Tongue (tissue), 2 donors: Measurements from ENCODE around the gene RAP1GAP. TPM values are rescaled to one million over a fixed set of nuclear protein-coding genes. Genes with fewer than 3 reads are reported as not detected.
A peak's percentile ranks its signal among the peaks of the same experiment; 100 is the strongest.
"Not testable (repeated sequence)": the region's sequence is repeated elsewhere in the genome, so short reads cannot be mapped to it uniquely, and the experiment has no call there.

Source experiments
- DNase-seq: peaks from one replicate; pipeline ENCODE4 v3.0.0-alpha.2; 2015
- total RNA-seq: library from RNA; depleted of rRNA; stranded (reverse); fragments of >200 nt; gene quantifications from one replicate; pipeline ENCODE4 v1.2.3, GENCODE V29; 2014

The RAP1GAP gene
- total RNA-seq, 1 donor from 2014 or later: 2.7 TPM

DNA sequence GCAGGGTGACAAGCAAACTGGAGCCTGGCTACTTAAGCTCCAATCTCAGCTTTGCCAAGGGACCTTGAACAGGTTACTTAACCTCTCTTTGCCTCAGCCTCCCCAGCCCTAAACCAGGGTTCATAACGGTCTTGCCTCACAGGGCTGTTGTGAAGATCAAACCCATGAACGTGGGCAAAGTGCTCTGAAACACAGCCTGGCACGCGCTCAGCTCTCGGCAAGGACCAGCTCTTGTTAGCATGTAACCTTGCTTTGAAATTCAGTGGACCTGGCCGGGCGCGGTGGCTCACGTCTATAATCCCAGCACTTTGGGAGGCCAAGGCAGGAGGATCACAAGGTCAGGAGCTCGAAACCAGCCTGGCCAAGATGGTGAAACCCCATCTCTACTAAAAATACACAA, 24.8 kb downstream of the RAP1GAP start:
- DNase-seq: no peak

DNA sequence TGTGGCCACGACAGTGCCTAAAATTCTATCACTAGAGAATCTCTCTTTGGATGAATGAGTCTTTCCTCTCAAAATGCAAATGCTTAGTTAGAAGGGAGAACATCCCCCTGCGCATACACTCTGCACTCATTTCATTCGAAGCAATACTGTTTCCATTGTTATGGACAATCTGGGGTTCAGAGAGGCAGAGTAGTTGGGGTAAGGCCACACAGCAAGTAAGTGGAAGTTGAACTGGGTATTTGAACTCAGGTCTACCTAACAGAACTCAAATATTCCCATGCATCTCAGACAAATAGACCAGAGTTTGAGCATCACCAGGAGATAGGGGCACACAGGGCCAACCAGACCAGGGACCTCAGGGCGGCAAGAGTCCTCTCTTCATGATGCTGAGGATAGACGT, 25.5 kb downstream of the RAP1GAP start:
- DNase-seq: no peak

DNA sequence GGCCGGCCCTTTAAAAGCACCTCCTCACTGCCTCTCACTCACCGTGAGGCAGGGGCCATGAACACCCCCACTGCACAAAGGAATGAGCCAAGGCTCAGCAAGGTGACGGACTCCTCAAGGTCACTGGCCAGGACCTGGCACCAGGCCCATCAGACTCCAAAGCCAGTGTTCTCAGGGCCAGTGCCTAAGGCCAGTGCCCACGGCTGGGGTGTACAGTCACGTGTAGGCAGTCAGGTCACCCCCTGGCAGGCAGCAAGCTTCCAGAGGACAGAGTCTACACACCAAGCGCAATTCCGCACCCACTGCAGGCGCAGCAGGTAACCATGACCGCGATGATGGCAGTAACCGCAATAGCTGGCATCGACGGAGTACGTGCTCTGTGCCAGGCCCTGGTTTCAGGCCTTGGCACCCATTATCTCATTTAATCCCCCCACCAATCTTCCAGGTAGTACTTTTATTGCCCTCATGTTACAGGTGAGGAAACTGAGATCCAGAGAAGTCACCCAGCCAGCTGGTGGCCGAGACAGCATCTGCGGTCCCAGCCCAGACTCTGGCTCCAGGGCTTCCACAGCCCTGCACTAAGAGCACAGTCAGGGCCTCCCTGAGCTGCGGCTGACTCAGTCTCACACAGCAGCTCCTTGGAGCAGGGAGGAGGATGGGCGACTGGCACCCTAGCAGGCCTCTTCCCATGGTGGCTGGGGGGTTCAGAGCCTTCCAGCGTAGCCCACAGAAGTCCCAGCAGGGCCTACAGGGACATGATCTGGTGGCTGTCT, 27.0 kb downstream of the RAP1GAP start:
- no peak for DNase-seq

DNA sequence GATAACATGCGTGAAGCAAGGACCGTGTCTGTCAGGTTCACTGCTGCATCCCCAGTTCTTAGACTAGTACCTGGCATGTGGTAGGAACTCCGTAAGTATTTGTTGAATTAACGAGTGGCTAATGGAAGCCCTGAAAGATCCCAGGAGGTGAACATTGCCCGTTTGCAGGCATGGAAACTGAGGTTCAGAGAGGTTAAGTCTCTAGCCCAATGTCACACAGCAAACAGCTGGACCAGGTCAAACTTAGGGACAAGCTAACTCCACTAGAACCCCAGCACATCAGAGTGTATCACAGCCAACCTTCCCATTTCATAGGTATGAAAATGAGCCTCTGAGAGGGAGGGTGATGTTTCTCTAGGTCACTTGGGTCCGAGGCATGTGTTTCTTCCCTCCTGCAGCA, 27.6 kb downstream of the RAP1GAP start:
- no peak for DNase-seq

DNA sequence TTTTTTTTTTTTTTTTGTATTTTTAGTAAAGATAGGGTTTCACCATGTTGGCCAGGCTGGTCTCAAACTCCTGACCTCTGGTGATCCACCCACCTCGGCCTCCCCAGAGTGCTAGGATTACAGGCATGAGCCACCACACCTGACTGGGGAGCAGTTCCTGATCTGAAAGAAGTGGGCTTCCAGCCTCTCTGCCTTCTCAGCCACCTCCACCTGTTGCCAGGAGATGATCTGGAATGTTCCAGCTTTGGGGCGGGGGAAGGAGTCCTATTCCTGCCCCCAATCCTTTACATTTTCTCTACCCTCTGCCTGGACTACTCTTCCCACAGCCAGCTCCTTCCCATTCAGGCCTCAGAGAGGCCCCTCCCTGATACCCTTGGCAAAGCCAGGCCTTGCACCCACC, 28.1 kb downstream of the RAP1GAP start:
- no peak for DNase-seq

DNA sequence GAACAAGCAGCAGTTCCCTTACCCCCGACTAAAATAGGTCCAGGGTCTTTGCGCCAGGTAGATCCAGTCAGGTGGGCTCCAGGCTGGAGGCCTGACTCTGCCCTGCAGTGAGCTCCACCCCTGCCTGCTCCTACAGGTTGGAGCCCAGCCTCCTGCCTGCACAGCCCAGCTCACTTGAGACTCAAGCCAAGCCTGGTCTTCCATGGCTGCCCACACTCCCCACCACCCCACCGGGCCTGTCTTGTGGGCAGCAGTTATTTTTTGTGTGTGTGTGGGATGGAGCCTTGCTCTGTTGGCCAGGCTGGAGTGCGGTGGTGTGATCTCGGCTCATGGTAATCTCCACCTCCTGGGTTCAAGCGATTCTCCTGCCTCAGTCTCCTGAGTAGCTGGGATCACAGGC, 28.5 kb downstream of the RAP1GAP start:
- DNase-seq: no peak

DNA sequence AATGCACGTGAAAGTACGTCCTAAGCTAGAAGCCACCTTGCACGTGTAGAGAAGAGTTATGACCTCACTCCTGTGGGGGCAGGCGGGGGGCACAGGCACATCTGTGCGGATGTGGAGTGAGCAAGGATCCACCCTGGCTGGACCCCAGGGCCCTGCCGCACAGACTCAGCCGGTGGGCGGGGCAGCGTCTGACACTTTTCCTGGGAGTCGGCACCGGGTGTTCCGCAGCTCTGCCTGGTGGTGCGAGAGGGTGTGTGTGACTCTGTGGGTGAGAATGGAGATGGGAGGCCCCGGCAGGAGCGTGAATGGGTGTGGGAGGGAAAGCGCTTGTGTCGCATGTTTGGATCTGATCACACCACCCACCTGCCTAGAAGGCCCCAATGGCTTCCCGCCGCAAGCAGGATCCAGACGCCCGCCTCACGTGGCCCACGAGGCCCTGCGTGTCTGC, 29.5 kb downstream of the RAP1GAP start:
- peak; percentile 47 for DNase-seq

DNA sequence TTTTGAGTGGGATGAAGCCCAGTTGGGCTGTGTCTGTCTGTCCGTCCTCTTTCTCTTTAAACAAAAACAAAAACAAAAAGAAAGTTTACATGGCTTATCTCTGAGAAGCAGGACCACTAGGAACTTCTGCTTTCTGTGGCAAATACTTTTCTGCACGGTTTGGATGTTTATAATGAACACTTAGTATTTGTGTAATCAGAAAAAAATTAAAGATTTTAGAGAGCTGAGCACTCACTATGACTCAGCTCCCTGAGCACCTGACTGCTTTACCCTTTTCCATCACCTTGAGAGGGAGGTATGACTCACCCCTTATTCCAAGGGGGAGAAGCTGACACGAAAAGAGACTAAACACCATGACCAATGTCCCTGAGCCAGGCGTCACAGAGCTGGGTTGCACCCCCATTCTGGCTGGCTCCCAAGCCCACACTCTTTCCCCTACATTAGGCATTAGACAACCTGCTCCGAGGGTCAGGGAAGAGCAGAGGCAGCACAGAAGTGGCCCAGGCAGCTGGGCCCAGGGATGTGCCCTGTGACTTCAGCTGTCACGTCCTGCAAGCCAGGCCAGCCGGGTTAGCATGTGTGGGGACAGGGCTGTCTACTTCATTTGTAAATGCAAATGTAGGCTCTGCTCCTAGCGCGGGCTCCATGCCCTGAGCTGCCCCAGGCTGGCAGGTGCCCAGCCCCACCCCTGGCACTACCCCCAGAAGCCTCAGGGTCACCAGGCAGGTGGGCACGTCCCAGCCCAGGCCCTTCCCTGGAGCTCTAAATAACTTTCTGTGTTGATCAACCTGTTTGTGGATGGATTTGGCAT, 30.4 kb downstream of the RAP1GAP start:
- DNase-seq: peak; percentile 67

DNA sequence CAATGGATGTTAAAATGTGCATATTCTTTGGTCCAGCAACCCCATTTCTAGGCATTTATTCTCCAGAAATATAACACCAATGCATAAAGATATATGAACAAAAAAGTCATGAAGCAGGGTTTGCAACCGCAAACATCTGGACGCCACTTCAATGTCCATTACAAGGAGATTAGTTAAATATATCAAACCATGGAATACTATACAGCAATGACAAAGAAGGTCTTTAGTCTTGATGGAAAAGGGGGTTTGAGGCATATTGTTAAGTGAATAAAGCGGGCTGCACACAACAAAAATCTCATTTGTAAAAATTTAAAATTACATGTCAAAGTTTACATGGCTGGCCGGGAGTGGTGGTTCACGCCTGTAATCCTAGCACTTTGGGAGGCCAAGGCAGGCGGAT, 31.6 kb downstream of the RAP1GAP start:
- DNase-seq: no peak

DNA sequence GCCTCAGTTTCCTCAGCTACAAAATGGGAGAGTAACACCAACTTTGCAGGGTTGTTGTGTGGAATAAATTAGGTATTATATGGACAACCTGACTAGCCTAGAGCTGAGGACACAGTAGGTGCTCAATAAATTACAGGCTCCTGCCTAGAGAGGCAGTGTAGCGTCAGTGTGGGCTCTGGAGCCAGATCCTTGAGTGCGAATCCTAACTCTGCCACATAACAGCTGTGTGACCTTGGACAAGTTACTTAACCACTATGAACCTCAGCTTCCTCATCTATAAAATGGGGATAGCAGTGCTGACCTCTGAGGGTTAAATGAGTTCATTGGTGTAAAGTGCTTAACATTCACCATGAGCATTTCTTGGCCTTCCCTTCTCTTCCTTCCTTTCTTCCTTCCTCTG, 33.1 kb downstream of the RAP1GAP start:
- no peak for DNase-seq

DNA sequence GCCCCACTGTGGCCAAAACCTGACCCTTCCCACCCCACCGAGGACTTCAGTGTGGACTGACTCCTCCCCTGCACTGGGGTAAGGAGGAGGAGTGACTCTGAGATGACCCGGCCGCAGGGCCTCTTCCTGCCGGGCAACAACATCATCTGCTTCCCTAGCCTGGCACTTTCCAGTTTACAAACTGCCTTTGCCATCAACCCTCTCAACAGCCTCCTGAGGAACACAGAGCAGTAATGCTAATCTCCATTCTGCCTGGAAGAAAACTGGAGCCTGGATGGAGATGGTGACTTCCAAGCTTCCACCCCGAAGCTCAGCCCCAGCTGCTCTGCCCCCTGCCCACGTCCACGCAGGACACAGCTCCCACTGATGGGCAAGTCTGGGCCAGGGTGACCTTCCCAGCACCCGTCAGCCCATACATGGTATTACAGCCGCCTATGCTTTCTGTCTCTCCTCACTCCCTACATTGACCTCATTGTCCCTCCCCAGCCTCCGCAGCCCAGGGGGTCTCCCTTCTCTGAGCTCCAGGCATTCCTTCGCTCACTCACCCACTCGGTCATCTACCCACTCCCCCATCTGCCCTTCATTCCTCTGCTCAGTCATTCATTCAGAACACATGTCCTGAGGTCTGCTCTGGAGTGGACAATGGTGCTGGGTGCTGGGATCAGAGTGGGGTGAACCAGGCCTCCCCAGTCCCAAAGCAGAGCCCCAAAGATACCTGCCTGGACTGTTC, 34.2 kb downstream of the RAP1GAP start:
- no peak for DNase-seq

DNA sequence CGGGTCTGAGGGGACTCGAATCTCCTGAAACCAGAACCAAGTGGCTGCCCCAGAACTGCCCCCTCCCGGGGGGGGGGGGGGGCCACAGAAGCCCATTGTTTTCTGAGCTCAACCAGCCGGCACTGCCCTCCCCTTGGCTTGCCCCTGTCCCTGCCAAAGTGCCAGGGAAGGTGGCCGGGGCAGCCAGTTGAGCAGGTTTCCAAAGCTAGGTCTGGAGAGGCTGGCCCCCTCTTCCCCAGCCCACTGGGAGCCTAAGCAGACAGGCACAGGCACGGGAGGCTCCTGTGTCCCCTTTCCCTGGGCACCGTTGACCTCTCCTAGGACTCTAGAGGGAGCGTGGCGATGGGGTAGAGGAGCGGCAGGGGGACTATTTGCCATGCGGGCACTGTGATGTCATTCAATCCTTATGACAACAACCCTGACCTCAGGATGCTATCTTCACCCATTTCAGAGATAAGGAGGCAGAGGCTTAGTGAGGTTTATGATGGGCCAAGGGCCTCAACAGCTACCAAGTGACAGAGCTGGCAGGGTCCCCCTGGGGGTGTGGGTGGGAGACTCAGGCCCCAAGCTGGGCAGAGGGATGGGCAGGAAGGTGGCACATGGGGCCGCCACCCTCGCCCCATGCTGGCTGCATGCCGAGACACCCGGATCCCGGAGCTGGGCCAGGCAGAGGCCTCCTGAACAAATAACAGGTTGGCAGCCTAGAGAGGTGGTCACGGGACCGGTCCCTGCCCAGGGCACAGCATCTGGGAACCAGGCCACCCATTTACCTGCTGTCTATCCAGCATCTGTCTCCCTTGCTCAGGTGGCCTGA, 35.0 kb downstream of the RAP1GAP start:
- no peak for DNase-seq

DNA sequence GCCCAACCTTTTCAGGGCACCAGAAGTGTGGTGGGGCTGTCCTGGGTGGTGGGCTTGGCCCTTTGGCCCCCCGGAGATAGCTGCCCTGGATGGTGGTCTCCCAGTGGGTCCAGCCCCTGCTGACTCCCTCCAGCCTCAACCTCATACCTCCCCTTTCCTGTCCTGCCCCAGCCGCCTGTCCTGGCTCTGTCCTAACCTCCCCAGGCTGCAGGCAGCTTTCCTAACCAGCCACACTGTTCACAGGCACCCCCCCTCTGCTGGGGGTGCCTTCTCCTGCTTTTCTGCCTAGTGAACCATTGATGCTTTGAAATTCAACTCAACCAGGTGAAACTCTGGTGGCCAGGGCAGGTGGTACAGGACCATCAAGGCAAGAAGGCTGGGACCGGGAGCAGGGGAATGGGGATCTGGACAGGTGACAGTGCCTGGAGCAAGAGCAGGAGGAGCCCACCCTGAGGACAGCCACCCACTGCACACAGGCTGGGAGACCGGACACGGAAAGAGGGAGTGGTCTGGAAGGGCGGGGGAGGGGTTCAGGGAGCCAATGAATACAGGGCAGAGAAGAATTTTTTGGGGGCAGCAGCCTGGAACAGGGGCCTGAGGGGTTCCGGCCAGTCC, 35.9 kb downstream of the RAP1GAP start:
- no peak for DNase-seq

DNA sequence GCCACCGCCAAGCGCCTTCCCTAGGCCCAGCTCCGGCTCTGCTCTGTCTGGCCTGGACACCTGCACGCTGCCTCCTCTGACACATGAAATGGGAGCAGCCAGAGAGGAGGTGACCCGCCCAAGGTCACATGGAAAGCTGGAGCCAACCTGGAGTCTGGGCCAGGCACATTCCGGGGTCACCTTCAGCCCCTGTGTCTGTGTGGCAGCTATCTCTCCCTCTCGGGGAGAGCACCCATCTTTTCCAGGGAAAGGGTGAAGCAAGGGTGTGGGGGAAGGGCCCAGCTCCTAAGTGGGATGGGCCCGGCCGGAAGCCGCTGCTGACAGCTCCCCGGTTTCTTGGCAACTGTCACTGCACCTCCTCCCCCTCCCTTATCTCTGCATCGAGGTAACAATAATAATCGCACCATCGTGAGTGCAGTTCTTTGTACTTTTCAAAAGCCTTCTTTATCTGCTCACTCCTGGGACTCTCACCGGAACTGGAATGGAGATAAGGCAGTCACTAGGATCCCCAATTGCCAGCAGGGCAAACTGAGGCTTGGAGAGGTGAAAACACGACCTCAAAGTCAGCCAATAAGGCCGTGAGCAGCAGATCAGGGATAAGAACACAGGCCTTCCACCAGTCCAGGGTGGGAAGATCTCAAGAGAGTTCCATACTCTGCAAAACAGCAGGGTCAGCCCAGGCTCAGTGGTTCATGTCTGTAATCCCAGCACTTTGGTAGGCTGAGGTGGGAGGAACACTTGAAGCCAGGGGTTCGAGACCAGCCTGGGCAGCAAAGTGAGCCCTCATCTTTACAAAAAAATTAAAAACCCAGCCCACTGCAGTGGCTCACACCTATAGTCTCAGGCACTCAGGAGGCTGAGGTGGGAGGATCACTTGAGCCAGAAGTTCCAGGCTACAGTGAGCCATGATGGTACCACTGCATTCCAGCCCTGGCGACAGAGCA, 36.9 kb downstream of the RAP1GAP start:
- DNase-seq: no peak

DNA sequence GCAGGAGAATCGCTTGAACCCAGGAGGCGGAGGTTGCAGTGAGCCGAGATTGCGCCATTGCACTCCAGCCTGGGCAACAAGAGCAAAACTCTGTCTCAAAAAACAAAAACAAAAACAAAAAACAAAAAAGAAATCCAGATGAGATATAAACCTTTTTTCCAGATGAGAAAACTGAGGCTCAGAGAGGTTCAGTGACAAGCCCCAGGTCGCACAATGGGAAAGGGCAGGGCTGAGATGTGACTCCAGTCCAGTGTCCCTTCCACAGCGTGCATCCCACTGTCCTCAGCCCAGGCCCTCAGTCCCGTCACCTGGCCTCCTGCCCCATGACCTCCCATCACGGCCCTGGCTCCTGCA, 37.6 kb downstream of the RAP1GAP start:
- DNase-seq: not testable (repeated sequence)

DNA sequence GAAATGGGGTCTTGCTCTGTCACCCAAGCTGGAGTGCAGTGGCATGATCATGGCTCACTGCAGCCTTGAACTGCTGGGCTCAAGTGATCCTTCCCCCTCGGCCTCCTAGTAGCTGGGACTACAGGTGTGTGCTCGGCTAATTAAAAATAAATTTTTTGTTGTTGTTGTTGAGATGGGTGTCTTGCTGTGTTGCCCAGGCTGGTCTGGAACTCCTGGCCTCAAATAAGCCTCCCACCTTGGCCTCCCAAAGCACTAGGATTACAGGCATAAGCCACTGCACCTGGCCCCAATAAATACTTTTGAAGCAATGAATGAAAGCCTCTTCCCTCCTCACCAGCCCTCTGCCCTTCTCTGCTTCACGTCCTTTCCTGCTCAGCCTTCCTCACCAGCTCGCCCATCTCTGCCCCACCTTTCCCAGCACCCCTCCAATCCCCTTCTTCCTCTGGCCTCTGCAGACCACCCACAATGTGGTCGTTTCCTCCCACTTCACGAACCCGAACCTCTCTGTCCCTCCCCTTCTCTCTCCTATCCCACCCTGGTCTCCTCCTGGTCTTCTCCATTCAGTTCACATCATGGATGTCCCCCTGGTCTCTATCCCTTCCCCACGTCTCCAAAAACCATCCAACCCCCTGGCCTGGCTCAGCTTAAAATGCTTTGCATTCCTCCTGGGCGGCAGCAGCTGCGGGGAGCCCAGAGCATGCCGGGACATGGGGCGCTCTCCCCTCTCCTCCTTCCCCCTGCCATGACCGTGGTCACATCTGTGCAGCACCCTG, 38.4 kb downstream of the RAP1GAP start:
- DNase-seq: peak; percentile 77

DNA sequence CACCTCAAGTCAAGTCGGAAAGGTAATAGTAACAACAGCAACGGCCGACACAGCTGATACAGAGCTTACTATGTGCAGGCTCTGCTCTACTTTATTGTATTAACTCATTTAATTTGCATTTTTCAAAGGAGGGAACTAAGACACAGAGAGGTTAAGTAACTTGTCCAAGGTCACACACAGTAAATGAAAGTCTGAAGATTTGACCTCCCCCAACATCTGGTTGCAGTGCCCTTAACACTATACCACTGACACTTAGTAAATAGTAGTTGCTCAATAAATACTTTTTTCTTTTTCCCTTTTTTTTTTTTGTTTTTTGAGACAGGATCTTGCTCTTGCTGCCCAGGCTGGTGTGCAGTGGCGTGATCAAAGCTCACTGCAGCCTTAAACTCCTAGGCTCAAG, 39.2 kb downstream of the RAP1GAP start:
- no peak for DNase-seq

DNA sequence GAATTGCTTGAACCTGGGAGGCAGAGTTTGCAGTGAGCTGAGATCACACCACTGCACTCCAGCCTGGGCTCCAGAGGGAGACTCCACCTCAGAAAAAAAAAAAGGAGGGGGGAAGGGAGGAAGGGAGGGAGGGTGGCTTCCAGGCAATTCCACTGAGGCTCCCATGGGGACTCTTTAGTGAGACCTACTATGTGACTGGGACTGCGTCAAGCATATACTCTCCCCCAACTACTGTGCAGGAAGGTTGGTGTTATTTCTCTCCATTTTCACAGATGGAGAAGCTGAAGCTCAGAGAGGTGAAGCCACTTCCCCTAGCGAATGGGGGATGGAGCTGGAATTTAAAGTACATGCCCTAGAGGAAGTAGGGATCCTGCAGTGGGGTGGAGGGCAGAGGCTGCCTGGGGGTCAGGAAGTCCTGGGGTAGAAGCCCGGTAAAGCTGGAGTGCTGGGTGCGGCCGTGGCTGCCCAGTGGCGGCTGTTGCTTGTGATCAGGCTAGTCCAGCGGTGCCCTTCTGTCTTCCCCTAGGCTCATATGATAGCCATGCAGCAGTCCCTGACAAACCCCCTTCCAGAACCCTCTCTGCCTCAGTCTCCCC, 40.3 kb downstream of the RAP1GAP start:
- no peak for DNase-seq

DNA sequence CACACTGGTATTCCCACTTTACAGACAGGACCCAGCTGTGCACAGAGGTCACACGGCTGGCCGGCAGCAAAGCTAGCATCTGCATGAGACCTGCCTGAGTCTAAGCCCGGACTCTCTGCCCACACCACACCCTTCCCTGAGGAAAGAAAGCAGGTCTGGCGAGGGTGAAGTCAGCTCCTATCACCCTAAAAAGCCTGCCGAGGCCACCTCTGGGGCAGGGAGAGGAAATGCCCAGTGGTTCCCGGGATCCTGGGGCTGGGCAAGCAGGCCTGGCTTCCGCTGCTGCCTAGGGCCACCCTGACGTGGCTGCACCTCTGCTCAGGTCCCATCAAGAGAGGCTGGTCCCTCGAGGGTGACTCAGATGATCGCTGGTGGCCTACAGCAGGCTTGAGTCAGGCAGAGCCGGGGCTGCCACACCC, 42.2 kb downstream of the RAP1GAP start:
- DNase-seq: no peak
